DMS79 (cell line): ENCODE measurements around the gene SWT1.
A peak's percentile ranks its signal among the peaks of the same experiment; 100 is the strongest.
"Not testable (repeated sequence)": the region's sequence is repeated elsewhere in the genome, so short reads cannot be mapped to it uniquely, and the experiment has no call there.

Experiments used
- DNase-seq: peaks from one replicate; lab custom pipeline; 2025; lab: John Stamatoyannopoulos, UW

The SWT1 gene

DNA sequence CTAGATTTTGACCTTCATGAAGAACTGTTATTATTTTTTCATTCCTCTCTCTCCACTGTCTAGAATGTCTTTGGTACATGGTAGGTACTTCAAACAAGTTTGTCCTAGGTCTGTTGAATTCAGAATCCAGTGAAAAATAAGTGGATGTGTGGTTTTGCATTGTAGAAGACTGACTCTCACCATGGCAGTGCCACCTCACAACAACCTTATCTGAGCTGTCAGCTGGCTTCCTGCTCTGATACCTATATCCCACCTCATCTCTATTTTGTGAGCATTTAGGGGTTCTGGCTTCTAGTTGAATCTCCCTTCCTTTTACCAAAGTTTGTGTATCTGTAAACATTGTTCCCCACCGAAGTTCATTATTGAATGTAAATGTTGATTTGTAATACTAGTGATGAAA lies 9.1 kb downstream of the SWT1 start:
- DNase-seq, result no peak

DNA sequence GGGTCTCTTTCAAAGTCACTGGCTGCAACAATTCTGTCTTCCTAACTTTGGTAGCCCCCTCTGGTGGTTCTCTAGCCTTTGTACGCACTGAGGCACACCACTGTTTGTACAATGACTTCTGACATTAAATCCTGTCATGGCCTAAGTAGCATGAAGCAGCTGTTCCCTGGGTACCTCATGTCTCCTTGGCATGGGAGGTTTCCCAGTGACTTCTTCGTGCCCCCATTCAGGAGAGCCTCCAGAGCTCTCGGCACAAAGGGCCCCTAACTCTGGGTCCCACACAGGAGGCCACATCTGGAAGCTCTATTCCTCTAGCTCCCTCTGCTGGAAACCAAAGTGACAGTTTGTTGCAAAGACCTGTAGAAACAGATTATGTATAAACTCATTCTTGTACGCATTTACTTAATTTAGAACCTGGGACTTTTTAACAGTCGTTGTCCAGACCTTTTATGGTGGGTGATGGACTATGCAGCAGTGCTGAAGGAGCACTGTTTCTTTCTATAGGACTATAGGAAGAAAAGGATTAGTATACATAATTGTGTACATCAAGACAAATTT lies 13.4 kb downstream of the SWT1 start:
- peak; percentile 35 for DNase-seq

DNA sequence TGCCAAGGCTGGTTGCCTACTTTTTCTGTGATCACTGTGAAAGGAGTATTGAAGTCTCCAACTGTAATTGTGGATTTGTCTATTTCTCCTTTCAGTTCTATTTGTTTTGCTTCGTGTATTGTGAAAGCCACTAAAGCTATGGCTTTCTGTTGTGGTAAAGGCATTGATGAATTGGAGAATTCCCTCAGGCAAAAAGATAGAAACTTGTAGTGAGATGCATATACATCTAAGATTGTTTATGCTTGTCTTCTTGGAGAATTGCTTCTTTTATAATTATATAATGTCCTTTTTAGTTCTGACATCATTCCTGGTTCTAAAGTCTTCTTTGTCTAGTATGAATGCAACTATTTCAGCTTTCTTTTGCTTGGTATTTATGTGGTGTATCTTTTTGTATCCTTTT lies 36.8 kb downstream of the SWT1 start:
- DNase-seq, result no peak

DNA sequence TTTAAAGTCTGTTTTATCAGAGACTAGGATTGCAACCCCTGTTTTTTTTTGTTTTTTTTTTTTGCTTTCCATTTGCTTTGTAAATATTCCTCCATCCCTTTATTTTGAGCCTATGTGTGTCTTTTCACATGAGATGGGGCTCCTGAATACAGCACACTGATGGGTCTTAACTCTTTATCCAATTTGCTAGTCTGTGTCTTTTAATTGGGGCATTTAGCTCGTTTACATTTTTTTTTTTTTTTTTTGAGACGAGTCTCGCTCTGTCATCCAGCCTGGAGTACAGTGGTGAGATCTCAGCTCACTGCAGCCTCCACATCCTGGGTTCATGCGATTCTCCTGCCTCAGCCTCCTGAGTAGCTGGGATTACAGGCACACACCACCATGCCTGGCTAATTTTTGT lies 41.7 kb downstream of the SWT1 start:
- not testable (repeated sequence) for DNase-seq

DNA sequence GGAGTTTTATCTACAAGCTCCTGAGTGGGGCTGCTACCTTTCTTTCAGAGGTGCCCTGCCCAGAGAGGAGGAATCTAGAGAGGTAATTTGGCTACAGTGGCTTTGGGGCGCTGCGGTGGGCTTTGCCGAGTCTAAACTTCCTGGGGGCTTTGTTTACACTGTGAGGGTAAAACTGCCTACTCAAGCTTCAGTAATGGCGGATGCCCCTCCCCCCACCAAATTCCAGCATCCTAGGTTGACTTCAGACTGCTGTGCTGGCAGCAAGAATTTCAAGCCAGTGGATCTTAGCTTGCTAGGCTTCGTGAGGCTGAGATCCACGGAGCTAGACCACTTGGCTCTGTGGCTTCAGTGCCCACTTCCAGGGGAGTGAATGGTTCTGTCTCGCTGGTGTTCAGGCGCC lies 43.9 kb downstream of the SWT1 start:
- DNase-seq, result no peak

DNA sequence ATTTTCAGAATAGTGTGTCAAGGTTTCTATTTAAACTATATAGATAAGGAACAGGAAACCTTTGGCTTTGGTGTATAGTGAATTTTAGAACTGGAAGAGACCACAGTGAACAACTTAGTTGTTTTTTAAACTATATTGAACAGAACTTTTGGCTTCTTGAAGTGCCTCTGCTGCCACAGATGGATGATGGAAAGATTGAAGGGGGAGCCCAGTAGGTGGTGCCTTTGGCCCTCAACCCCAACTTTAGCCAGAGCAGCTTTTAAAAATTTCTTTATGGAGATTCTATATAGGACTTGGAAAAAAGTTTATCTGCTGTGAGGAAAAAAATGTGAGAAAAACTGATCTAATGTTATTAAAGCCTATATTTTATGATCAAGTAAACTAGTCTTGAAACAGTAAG lies 50.2 kb downstream of the SWT1 start:
- no peak for DNase-seq

DNA sequence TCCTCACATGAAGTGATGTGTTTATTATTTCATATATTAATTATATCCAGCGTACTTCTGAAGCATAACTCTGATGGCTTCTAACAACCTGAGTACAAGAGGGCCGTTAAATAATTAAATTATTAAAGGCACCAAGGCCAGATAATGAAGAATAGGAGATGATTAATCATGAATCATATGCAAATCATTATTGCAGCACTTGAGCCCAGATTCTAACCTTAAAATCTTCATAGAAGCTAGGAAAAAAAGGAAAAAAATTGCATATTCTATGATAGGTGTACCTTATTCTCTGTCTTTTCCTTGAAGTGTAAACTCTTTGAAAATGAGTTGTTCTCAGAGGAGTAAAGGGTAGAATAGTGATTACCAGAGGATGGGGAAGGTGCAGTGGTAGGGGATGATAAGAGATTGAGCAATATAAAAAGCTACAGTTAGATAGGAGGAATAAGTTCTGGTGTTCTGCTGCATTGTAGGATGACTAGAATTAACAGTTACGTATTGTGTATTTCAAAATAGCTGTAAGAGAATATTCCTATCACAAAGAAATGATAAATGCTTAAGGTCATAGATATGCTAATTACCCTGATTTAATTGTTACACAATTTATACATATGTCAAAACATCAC lies 51.1 kb downstream of the SWT1 start:
- DNase-seq, result no peak

DNA sequence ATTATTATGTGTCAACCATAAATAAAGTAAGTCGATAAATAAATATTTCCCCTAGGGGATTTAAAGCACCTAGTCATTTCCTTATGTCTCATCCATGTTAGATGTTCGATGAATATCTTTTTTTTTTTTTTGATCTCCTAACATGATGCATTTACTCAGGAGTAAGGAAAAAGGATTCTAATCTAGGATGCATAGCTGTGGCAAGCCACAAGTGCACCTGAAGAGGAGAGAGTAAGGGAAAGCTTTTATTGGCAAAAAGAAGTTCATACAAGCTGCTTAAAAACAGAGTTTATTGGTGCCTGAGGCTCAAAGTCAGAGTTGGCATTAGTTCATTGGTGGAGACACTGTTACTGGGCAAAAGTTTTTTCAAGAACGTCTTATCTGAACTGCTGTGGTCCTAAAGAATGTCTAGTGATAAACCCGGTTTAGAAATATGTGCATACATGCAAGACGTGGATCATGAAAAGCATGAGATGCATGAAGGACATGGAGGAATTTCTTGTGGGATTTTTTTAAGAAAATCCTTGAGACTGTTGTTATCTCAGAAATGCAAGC lies 51.7 kb downstream of the SWT1 start:
- DNase-seq, result no peak

DNA sequence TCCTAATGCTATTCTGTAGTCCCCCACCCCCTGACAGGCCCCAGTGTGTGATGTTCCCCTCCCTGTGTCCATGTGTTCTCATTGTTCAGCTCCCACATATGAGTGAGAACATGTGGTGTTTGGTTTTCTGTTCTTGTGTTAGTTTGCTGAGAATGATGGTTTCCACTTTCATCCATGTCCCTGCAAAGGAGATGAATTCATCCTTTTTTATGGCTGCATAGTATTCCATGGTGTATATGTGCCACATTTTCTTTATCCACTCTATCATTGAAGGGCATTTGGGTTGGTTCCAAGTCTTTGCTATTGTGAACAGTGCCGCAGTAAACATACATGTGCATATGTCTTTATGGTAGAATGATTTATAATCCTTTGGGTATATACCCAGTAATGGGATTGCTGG lies 52.4 kb downstream of the SWT1 start:
- not testable (repeated sequence) for DNase-seq

DNA sequence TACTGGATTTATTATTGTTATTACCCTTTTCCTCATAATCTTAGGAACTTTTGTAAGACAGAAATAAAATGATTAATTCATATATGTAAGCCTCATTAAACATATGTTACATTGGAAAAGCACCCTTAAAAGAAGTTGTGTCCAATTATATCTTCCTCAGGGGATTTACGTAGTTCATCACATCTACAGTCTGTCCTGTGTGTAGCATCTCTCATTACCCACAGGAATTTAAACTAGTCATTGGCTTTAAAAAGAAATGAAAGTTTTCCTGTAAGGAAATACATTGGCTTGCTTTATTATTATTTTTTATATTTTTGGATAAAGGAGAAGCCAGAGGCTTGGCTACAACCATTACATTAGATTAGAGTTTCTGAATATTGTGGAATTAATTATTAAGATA lies 56.1 kb downstream of the SWT1 start:
- DNase-seq, result no peak

DNA sequence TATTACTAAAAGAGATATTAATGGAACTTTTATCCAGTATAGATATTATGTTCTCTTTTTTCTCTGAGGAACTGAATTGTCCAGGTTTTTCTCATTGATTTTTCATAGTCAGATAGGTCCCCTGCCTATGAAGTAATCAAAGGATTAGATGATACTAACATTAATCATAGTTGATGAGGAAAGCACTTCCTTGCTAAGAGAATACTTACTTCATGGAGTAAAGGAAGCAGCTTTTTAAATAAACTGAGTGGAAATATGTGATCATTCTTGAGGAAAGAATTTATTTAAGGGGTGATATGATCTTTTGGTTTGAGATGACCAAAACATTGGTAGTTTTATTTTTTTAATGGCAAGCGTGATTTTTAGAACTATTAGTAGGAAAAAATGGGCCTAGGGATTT lies 58.9 kb downstream of the SWT1 start:
- DNase-seq, result no peak

DNA sequence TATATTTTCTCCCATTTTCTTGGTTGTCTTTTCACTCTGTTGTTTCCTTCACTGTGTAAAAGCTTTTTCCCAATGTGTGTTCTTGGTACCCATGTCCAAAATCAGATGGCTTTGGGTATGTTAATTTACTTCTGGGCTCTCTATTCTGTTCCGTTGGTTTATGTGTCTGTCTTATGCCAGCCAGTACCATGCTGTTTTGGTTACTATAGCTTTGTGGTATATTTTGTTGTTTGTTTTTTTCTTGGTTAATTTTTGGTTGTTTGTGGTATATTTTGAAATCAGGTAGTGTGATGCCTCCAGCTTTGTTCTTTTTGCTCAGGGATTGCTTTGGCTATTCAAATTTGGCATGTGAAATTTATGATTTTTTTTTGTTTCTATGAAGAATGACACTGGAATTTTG lies 67.2 kb downstream of the SWT1 start:
- DNase-seq, result no peak

DNA sequence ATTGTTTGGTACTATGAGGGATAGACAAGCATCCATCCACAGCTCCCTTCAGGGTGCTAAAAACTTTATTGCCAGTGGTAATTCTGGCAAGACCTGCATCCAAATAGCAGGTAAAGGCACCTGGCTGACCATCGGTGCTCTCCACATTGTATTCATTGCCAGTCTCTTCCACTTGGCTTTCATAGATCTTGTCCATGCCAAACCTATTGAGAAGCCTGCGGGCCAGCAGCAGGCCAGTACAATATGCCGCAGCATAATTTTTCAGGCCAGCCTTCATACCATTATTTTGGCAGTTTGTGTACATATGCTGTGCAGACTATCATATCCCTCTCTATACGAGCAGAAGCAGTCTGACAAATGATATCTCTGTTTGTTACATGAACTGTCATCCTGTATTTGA lies 70.2 kb downstream of the SWT1 start:
- DNase-seq, result no peak

DNA sequence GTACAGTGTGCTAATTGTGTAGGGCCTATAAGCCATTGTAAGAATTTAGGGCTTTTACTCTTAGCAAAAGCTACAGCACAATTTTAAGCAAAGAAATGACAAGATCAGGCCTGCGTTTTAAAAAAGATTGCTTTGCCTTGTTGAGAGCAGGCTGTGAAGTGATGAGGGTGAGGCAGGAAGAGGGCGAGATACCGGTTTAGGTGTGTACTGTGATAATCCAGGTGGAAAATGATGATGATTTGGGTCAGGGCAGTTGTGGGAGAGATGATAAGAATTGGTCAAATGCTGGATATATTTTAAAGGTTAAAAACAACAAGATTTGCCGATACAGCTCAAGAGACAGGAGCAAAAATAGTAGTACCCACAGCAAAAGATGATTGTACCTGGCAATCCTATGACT lies 72.0 kb downstream of the SWT1 start:
- no peak for DNase-seq

DNA sequence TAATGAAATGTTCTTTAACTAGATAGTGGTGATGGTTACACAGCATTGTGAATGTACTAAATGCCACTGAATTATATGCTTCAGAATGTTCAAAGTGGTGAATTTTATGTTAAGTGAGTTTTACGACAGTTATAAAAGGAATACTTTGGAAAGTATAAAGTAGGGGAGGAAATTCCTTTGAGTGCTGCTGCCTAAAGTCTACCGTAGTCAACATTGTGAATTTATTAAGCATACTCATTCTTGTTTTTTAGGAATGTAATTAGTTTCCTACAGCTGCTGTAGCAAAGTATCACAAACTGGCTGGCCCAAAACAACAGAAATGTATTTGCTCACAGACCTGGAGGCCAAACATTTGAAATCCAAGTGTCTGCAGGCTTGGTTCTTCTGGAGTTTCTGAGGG lies 73.0 kb downstream of the SWT1 start:
- DNase-seq, result no peak

DNA sequence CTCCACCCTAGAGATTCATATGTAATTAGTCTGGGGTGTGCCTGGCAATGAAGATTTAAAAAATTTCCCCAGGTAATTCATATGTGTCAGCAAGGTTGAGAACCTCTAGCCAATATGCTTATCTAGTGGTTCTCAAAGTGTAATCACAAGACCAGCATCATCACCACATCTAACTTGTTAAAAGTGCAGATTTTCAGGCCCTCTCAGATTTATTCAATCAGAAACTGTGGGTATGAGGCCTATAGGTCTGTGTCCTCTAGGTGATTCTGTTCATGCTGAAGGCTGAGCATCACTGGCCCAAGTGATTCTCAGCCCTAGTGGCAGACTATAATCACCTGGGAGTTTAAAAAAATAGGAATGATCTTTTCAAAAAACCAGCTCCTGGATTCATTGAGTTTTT lies 75.9 kb downstream of the SWT1 start:
- DNase-seq, result no peak

DNA sequence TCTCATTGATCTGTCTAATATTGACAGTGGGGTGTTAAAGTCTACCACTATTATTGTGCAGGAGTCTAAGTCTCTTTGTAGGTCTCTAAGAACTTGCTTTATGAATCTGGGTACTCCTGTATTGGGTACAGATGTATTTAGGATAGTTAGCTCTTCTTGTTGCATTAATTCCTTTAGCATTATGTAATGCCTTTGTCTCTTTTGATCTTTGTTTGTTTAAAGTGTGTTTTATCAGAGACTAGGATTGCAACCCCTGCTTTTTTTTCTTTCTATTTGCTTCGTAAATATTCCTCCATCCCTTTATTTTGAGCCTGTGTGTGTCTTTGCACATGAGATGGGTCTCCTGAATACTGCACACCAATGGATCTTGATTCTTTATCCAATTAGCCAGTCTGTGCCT lies 77.2 kb downstream of the SWT1 start:
- not testable (repeated sequence) for DNase-seq

DNA sequence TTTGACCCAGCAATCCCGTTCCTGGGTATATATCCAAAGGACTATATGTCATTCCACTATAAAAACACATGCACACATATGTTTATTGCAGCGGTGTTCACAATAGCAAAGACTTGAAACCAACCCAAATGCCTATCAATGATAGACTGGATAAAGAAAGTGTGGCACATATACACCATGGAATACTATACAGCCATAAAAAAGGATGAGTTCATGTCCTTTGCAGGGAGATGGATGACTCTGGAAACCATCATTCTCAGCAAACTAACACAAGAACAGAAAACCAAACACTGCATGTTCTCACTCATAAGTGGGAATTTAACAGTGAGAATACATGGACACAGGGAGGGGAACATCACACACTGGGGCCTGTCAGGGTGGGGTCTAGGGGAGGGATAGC lies 80.2 kb downstream of the SWT1 start:
- DNase-seq, result not testable (repeated sequence)

DNA sequence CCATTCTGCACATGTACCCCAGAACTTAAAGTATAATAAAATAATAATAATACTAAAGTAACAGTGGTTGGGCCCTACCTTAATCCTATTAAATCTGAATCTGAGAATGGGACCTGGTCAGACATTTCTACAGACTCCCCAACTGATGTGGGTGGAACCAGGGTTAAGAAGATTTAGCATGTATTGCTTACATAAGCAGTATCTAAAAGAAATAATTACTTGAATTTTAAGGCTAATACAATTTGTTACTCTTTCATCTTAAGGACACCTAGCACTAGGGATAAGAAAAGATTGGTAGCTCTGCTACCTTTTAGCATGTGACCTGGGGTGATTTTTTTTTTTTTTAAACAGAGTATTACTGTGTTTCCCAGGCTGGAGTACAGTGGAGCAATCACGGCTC lies 80.7 kb downstream of the SWT1 start:
- no peak for DNase-seq

DNA sequence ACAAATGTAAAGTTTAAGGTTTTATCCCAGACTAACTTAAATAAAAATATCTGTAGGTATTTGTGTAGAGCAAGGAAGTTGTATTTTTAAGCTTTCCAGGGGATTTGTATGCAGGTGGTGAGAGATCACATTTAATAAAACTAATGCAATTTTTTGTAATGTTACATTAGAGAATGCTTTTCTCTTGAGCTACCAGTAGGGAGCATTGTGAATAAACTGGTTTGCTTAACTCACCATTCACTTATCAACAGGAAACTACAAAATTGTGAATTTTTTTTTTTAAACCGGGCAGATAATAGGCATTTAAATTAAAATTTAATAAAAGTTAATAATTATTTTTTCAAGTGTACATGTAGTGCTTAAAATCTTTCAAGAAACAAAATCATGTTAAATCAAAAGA lies 81.5 kb downstream of the SWT1 start:
- no peak for DNase-seq

DNA sequence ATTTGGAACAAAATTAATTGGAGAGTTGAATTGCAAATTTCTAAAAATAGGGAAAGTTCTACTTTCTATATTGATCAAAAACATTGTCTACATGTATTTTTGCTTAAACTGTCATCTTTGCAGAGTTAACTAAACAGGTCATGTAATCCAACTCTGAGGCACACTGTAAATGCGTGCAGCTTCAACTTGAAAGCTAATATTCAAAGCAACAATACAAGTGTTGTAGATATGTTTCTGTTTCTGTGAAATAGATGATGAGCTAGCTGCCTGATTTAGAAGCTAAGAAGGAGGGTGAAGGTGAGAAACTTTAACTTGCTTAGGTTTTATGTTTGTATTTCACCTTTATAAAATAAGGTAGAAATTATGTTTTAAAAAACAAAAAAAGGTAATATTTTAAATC lies 82.9 kb downstream of the SWT1 start:
- no peak for DNase-seq

DNA sequence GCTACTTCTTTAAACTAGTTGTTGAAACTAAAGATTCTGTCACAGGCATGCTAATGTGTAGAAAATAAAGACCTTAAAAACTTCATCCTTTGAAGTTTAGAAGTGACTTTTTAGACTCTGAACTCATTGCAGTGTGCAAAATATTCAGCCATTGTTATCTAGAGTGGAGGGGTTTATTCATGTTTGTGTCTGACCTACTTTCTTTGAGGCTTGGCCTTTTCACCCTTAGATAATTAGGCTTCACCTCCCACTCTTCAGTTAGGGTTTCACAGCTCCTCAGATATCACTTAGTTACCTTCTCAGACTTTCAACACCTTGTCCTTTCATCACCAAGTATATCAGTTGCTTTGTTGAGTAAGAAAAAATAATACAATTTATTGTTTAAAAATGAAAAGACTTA lies 84.2 kb downstream of the SWT1 start:
- no peak for DNase-seq

DNA sequence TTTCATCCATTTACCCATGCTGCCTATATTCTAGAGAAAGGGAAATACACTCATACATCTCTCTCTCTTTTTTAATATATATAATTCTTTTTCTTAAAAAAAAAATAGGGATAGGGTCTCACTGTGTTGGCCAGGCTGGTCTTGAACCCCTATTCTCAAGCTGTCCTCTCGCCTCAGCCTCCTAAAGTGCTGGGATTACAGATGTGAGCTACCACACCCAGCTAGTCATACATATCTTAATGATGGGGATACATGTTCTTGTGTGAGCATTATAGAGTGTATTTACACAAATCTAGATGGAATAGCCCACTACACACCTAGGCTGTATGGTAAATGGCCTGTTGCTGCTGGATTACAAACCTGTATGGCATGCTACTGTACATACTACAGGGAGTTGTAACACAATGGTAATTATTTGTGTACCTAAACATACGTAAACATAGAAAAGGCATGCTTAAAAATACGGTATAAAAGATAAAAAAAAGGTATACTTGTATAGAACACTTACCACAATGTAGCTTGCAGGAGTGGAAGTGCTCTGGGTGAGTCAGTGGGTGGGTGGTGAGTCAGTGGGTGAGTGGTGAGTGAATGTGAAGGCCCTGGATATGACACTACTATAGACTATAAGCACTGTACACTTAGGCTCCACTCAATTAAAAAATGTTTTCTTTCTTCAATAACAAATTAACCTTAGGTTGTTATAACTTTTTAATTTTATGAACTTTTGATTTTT lies 87.2 kb downstream of the SWT1 start:
- no peak for DNase-seq

DNA sequence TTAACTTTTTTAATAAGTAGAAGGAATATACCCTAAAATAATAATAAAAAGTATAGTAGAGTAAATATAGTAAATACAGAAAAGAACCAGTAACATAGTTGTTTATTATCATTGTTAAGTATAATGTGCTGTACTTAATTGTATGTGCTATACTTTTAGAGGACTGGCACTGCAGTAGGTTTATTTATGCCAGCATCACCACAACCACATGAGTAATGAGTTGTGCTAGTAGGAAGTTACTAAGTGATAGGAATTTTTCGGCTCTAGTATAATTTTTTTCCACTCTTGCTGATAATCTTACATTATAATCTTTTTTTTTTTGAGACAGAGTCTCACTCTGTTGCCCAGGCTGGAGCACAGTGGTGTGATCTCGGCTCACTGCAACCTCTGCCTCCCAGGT lies 88.5 kb downstream of the SWT1 start:
- no peak for DNase-seq
